ENCODE measurements around the gene RPL36.

Gene RPL36

DNA sequence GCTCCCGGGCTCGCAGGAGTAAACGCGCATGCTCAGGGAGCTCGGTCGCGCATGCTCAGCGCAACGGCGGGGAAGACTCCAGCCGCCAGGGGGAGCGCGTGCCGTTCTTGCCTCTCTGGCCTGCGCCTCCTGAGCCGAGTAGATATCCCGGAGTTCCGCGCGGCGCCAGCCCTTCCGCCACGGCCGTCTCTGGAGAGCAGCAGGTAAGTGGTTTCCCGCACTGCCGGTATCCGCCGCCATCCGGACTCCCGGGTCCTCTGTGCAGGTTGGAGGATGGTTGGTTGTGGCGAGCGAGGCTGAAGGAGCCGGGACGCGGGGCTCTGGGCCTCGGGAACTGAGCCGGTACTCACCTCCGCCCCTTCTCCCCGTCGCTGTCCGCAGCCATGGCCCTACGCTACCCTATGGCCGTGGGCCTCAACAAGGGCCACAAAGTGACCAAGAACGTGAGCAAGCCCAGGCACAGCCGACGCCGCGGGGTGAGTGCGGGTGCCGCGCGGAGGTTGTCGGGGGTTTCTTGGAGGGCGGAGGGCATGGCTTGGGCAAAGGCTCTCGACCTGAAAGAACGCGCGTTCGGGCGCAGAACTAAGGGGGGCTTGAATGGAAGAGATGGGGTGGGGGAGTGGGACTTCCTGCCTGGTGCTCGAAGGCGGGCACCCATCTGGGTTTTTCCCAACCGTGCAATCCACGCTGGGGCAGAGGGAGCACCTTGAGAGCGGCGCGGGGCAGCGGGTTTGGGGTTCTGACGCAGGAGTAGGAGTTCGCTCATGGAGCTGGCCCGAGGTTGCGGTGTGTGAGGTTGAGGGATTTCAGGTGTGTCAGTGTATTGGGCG is at the start of gene RPL36:
Gene RPL36 (plus strand): TSS at position 171 of the 830 bp plus-strand sequence. CDS start 213 bp downstream, at position 384.
- DNase-seq = peak; percentile 99

- no peak for DNase-seq
These were observed 48.9 kb upstream of the RPL36 start for GRCh38 chr19:5641171-5641570.

GRCh38 chr19:5642204-5642603 is 47.9 kb upstream of the RPL36 start:
- DNase-seq = no peak

DNA sequence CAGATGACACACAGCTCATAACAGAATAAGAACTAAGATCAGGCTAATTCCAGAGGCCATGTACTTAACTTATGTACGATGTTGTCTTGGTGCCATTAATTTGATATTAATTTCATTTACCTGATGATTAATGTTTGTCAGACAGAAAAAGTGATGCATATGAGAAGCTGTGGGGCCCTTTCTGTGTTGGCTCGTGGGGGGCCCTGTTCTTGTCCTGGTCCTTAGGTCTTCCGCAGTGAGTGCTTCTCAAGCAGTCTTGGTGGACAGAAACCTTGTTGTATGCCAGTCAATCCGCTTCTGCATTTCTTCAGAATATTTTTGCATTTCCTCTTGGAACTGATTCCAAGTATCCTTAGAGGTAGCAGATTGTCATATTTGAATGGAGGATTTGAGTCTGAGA is 47.0 kb upstream of the RPL36 start:
- no peak for DNase-seq

- no peak for DNase-seq
These were observed 46.1 kb upstream of the RPL36 start for GRCh38 chr19:5644037-5644436.

DNA sequence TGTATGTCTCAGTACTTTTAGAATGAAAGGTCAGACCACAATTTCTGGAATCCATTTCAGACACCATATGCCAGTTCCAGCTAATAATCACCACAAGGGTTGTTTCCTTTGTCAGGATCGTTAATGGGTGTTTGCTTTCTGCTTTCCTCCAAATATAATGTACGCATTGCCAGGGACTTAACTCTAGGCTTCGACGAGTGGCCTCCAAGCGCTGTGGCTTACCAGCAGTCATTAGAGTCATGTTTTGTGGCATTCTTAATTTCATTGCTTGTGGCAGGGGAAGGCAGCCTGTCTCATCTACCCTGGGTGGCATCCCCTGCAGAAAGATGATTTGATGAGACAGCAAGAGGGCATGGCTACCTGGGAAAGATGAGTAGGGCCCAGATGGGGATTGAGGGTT is 44.7 kb upstream of the RPL36 start:
- DNase-seq = no peak

DNA sequence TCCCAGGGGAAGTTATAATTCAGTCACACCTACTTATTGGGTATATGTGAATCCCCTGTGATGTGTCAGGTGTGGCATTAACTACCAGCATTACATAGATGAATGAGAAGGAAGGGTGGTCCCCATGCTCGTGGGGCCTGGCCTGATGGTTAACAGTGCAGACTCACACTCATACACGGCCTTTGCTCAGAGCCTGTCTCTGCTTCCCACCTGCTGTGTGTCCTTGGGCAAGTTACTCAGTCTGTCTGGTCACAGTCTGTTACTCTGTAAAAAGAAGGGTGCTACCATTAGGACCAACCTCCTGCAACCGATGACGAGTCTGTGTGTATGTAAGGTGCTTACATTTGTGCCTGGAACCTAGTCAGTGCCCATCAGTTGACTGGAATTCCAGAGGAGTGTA is 43.4 kb upstream of the RPL36 start:
- no peak for DNase-seq

DNA sequence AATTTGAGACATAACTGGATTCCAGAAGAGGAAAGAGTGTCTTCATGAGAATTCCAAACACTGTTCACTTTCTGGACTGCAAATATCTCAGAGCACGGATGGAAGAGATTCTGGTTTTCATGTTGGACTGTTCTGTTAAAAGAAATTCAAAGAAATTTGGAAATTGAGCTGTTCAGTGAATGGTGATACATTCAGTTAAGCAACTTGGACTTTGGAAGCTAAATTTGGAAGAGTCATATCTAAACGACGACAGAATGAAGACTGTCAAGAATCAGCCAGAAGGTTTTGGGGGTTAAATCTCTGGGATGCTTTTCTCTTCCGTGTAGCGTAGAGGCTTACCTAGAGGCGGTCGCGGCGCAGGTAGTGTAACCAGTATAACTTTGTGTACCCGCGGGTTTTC is 41.6 kb upstream of the RPL36 start:
- DNase-seq = no peak

GRCh38 chr19:5651361-5651760 is 38.7 kb upstream of the RPL36 start:
- no peak for DNase-seq

DNA sequence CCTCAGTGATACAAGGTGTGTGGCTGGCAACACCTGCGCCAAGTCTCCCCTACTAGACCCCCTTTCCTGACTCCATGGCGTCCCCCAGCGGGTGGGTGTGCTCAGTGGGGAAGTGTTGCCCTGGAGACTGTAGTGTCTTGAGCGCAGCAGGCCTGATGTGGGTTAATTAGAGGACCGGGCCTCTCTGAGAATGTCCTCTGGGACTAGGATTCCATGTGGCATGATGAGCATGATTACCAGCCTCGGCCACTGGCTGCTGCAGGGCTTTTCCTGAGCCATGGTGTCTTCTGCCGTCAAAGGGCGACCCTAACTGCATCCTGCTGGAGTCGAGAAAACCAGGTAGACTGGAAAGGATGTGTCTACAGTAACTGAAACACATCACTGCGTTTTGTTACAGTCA is 37.8 kb upstream of the RPL36 start:
- DNase-seq = no peak

DNA sequence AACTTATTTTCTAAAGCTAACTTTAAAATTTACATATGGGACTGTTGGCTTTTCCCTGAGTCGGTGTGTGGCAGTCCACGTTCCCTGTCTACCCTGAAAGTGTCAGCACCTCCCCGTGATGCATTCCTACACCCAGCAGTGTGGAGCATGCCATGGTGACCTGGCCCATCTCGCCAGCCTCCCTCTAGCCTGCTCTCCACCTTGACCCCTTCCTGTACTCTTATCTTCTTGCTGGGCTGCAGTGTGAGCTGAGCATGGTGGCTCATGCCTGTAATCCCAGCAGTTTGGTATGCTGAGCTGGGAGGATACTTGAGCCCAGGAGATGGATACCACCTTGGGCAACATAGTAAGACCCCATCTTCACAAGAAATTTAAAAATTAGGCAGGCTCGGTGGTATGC is 35.2 kb upstream of the RPL36 start:
- no peak for DNase-seq

GRCh38 chr19:5655412-5655811 is 34.7 kb upstream of the RPL36 start:
- no peak for DNase-seq

GRCh38 chr19:5661483-5661882 is 28.6 kb upstream of the RPL36 start:
- no peak for DNase-seq

- DNase-seq = no peak
These were observed 26.2 kb upstream of the RPL36 start for GRCh38 chr19:5663904-5664303.

DNA sequence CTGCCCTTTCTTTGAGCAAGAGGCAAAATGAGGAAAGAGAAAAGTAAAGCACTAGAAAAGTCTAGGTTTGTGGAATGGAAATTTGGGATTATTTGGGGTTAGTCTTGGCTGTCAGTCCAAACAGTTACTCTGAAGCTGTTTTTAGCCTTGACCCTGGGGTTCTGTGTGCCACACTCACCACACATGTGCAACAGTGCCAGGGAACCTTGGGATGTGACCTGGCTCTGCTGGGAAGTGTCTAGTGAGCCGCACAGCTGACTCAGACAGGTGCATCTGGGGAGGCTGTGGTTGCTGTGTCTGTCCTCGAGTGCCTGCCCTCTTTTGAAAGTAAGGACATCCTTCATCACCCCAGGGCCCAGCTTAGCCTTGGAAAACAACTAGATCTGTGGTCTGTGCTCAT is 25.6 kb upstream of the RPL36 start:
- no peak for DNase-seq

- DNase-seq = no peak
These were observed 24.1 kb upstream of the RPL36 start for GRCh38 chr19:5665781-5666513.

GRCh38 chr19:5666921-5667610 is 23.0 kb upstream of the RPL36 start:
- no peak for DNase-seq

DNA sequence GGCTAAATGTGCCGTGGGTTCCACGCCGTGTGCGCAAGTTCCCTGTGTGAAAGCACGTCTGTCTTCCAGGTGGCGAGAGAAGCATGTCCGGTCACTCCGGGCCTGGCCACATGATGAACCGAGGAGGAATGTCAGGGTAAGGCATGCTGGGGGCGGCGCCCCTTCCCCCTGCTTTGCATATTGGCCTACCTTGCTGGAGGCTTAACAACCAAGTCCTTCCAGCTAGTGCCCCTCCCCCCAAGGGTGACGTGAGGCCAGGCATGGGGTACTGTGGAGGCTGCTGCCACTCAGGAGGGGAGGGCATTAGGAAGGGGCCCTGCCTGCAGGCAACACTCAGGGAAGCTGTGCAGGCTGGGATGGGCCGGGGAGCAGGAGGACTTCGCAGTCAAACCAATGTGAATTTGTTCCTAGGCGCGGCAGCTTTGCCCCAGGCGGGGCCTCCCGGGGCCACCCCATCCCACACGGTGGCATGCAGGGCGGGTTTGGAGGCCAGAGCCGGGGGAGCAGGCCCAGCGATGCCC is 22.3 kb upstream of the RPL36 start:
- no peak for DNase-seq

GRCh38 chr19:5669212-5669611 is 20.9 kb upstream of the RPL36 start:
- DNase-seq = no peak

DNA sequence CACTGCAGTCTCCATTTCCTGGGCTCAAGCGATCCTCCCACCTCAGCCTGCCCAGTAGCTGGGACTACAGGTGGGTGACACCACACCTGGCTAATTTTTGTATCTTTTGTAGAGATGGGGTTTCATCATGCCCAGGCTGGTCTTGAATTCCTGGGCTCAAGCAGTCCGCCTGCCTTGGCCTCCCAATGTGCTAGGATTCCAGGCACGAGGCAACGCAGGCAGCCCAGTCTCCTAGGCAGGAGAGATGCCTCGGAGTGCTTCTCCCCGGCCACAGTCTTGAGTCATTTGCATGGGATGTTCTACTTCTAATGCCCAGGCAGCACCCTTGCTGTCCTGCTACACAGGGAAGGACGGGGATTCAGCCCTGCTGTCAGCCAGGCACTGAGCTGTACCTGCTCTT is 18.5 kb upstream of the RPL36 start:
- no peak for DNase-seq

DNA sequence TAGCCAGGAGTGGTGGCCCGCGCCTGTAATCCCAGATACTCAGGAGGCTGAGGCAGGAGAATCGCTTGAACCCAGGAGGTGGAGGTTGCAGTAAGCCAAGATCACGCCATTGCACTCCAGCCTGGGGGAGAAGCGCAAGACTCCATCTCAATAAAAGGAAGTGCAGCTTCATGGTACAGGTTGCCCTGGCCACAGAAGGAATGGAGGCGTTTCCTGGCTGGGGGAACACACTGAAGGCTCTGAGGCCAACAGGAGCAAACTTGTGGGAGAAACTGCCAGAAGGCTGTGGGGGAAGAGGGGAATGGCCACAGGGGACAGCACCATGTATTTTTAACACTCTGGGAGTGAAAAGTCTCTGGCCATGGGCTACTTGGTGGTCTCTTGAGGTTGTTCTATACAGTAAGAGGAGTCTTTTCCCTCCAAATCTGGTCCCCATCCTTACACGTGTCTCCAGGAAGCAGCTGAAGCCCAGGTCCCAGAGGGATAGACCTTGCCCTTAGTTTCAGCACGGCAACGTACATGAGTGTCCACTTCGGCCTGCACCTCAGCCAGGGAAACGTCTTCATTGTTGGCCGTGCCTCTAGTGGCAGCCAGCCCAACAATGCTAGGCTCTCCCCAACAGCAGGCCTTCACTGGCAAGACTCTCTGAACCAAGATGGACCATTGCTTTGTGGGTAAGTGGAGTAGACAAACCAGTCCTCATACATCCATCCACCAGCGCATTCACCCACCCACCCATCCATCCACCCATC is 17.2 kb upstream of the RPL36 start:
- DNase-seq = no peak

- no peak for DNase-seq
These were observed 16.3 kb upstream of the RPL36 start for GRCh38 chr19:5673752-5674151.

- DNase-seq = no peak
These were observed 15.4 kb upstream of the RPL36 start for GRCh38 chr19:5674714-5675113.
